Astrocyte (in vitro differentiated cells and primary cell): Measurements from ENCODE around the gene NAGLU.

Experiments
- EZH2 ChIP-seq: IDR thresholded peaks from 2 replicates; pipeline ENCODE4 v1.6.1; 2012; ENCODE audit warnings: mild to moderate bottlenecking, low read length, inconsistent platforms; ENCODE audit not compliant: insufficient read depth
- TF ChIP-seq, protein P1 (sequence below): IDR thresholded peaks from 2 replicates; pipeline ENCODE4 v1.5.1; 2011; ENCODE audit warnings: low read depth, mild to moderate bottlenecking, inconsistent platforms, low read length, moderate library complexity; ENCODE audit not compliant: insufficient read depth

GRCh38 chr17:42566215-42566882 lies 30.3 kb downstream of the NAGLU start:
- TF ChIP-seq, protein P1, sequence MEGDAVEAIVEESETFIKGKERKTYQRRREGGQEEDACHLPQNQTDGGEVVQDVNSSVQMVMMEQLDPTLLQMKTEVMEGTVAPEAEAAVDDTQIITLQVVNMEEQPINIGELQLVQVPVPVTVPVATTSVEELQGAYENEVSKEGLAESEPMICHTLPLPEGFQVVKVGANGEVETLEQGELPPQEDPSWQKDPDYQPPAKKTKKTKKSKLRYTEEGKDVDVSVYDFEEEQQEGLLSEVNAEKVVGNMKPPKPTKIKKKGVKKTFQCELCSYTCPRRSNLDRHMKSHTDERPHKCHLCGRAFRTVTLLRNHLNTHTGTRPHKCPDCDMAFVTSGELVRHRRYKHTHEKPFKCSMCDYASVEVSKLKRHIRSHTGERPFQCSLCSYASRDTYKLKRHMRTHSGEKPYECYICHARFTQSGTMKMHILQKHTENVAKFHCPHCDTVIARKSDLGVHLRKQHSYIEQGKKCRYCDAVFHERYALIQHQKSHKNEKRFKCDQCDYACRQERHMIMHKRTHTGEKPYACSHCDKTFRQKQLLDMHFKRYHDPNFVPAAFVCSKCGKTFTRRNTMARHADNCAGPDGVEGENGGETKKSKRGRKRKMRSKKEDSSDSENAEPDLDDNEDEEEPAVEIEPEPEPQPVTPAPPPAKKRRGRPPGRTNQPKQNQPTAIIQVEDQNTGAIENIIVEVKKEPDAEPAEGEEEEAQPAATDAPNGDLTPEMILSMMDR: no peak
- TF ChIP-seq EZH2: no peak
